Measurements from ENCODE around the gene MTERF4.

MTERF4 gene

GRCh38 chr2:241068942-241069810 is 32.9 kb downstream of the MTERF4 start:
- no peak for DNase-seq

- no peak for DNase-seq
These were observed 33.7 kb downstream of the MTERF4 start for GRCh38 chr2:241068136-241068941.

- no peak for DNase-seq
These were observed 34.5 kb downstream of the MTERF4 start for GRCh38 chr2:241067501-241068135.

- no peak for DNase-seq
These were observed 35.2 kb downstream of the MTERF4 start for GRCh38 chr2:241066893-241067341.

GRCh38 chr2:241066171-241066892 is 35.8 kb downstream of the MTERF4 start:
- no peak for DNase-seq

- no peak for DNase-seq
These were observed 36.7 kb downstream of the MTERF4 start for GRCh38 chr2:241065355-241065803.

GRCh38 chr2:241064802-241065354 is 37.2 kb downstream of the MTERF4 start:
- DNase-seq, result no peak

GRCh38 chr2:241064008-241064801 is 37.9 kb downstream of the MTERF4 start:
- DNase-seq, result peak in 1 of 2 experiments; percentile 21

- no peak for DNase-seq
These were observed 38.5 kb downstream of the MTERF4 start for GRCh38 chr2:241063587-241063986.

GRCh38 chr2:241063093-241063551 is 39.0 kb downstream of the MTERF4 start:
- DNase-seq, result no peak

- no peak for DNase-seq
These were observed 39.5 kb downstream of the MTERF4 start for GRCh38 chr2:241062389-241063092.

GRCh38 chr2:241061275-241061674 is 40.8 kb downstream of the MTERF4 start:
- no peak for DNase-seq

GRCh38 chr2:241053576-241054251 is 48.4 kb downstream of the MTERF4 start:
- DNase-seq, result no peak

GRCh38 chr2:241052677-241053360 is 49.3 kb downstream of the MTERF4 start:
- DNase-seq, result no peak

- no peak for DNase-seq
These were observed 50.3 kb downstream of the MTERF4 start for GRCh38 chr2:241051578-241052487.

- no peak for DNase-seq
These were observed 51.2 kb downstream of the MTERF4 start for GRCh38 chr2:241050624-241051577.

All from activated CD4-positive, alpha-beta T cell treated with anti-CD3 and anti-CD28 coated beads, Interleukin-2, amount 50 U/mL, for 4 hours (primary cell).